ENCODE measurements around the gene EPN2.

Gene EPN2

GRCh38 chr17:19361326-19361725, 124.2 kb downstream of the EPN2 start:
- H3K27ac Mint-ChIP-seq, result no peak overlapping the region
- DNase-seq, result no peak
- H3K27me3 Mint-ChIP-seq, result peaks cover 15 to 52% of the 10 kb centered on the region in 2 donors
- H3K4me3 Mint-ChIP-seq, result peak overlapping the region; percentile 47 to 63
- ATAC-seq (replicated peaks), result no peak
- no peaks in the 10 kb centered on the region for H3K9me3 Mint-ChIP-seq
- peaks cover 2 to 15% of the 10 kb centered on the region in 2 donors for H3K4me1 Mint-ChIP-seq
- H3K36me3 Mint-ChIP-seq, result no peaks in the 10 kb centered on the region

- H3K9me3 Mint-ChIP-seq, result no peaks in the 10 kb centered on the region
- no peak overlapping the region for H3K27ac Mint-ChIP-seq
- peaks cover 15 to 48% of the 10 kb centered on the region in 2 donors for H3K27me3 Mint-ChIP-seq
- ATAC-seq (replicated peaks), result no peak
- no peak for DNase-seq
- peaks cover 2 to 15% of the 10 kb centered on the region in 2 donors for H3K4me1 Mint-ChIP-seq
- H3K36me3 Mint-ChIP-seq, result no peaks in the 10 kb centered on the region
- peak overlapping the region; percentile 87 to 88 for H3K4me3 Mint-ChIP-seq
Measured at GRCh38 chr17:19361944-19362276, 124.7 kb downstream of the EPN2 start.

GRCh38 chr17:19362277-19363113, 125.3 kb downstream of the EPN2 start, which contains the start of gene B9D1:
Gene B9D1 (minus strand): TSS chr17:19362723. CDS start chr17:19362569, 154 bp downstream.
- DNase-seq (peak; percentile 86), ATAC-seq (replicated peaks) (peak; percentile 87 to 90)
- Mint-ChIP-seq H3K4me3 (peak within 1 kb of the TSS; percentile 87 to 88), H3K27me3 (peaks cover 15 to 43% of the 10 kb centered on the region in 2 donors), H3K4me1 (peaks cover 2 to 15% of the 10 kb centered on the region in 2 donors), H3K9me3 (no peaks in the 10 kb centered on the region), H3K36me3 (no peaks in the 10 kb centered on the region), H3K27ac (peak within 1 kb of the TSS; percentile 69)

- H3K4me1 Mint-ChIP-seq, result peaks cover 2 to 15% of the 10 kb centered on the region in 2 donors
- H3K36me3 Mint-ChIP-seq, result no peaks in the 10 kb centered on the region
- H3K4me3 Mint-ChIP-seq, result peak overlapping the region; percentile 87 to 88
- peaks cover 15 to 43% of the 10 kb centered on the region in 2 donors for H3K27me3 Mint-ChIP-seq
- ATAC-seq (replicated peaks) (no peak), DNase-seq (no peak)
- H3K9me3 Mint-ChIP-seq, result no peaks in the 10 kb centered on the region
- peak overlapping the region; percentile 61 for H3K27ac Mint-ChIP-seq
Measured at GRCh38 chr17:19363114-19363438, 125.9 kb downstream of the EPN2 start.

- H3K9me3 Mint-ChIP-seq, result no peaks in the 10 kb centered on the region
- H3K4me3 Mint-ChIP-seq, result peak overlapping the region in 1 of 2 donors; percentile 8
- H3K4me1 Mint-ChIP-seq, result peaks cover 2 to 15% of the 10 kb centered on the region in 2 donors
- ATAC-seq (replicated peaks) (no peak), DNase-seq (no peak)
- no peak overlapping the region for H3K27ac Mint-ChIP-seq
- no peaks in the 10 kb centered on the region for H3K36me3 Mint-ChIP-seq
- peaks cover 10 to 42% of the 10 kb centered on the region in 2 donors for H3K27me3 Mint-ChIP-seq
Measured at GRCh38 chr17:19363460-19364035, 126.4 kb downstream of the EPN2 start.

GRCh38 chr17:19364699-19365498, 127.7 kb downstream of the EPN2 start:
- no peak for DNase-seq
- Mint-ChIP-seq H3K27me3 (peaks cover 0 to 30% of the 10 kb centered on the region in 2 donors), H3K4me3 (no peak overlapping the region), H3K4me1 (peaks cover 8 to 26% of the 10 kb centered on the region in 2 donors), H3K27ac (no peak overlapping the region), H3K36me3 (no peaks in the 10 kb centered on the region), H3K9me3 (no peaks in the 10 kb centered on the region)
- ATAC-seq (replicated peaks), result no peak

GRCh38 chr17:19365499-19365817, 128.3 kb downstream of the EPN2 start:
- no peak for ATAC-seq (replicated peaks)

GRCh38 chr17:19365833-19366636, 128.9 kb downstream of the EPN2 start:
- Mint-ChIP-seq H3K9me3 (no peaks in the 10 kb centered on the region), H3K27ac (no peak overlapping the region), H3K36me3 (no peaks in the 10 kb centered on the region), H3K4me1 (peaks cover 18 to 37% of the 10 kb centered on the region in 2 donors), H3K27me3 (peaks cover 0 to 21% of the 10 kb centered on the region in 2 donors), H3K4me3 (no peak overlapping the region)
- ATAC-seq (replicated peaks) (no peak), DNase-seq (no peak)

More at GRCh38 chr17:19365499-19365817, 128.3 kb downstream of the EPN2 start:
- no peak for DNase-seq
- peaks cover 0 to 25% of the 10 kb centered on the region in 2 donors for H3K27me3 Mint-ChIP-seq
- H3K9me3 Mint-ChIP-seq, result no peaks in the 10 kb centered on the region
- no peak overlapping the region for H3K27ac Mint-ChIP-seq
- no peaks in the 10 kb centered on the region for H3K36me3 Mint-ChIP-seq
- peaks cover 13 to 31% of the 10 kb centered on the region in 2 donors for H3K4me1 Mint-ChIP-seq
- H3K4me3 Mint-ChIP-seq, result no peak overlapping the region

- no peak overlapping the region for H3K27ac Mint-ChIP-seq
- H3K36me3 Mint-ChIP-seq, result no peaks in the 10 kb centered on the region
- no peaks in the 10 kb centered on the region for H3K9me3 Mint-ChIP-seq
- peaks cover 24 to 38% of the 10 kb centered on the region in 2 donors for H3K4me1 Mint-ChIP-seq
- peaks cover 0 to 17% of the 10 kb centered on the region in 2 donors for H3K27me3 Mint-ChIP-seq
- DNase-seq (no peak), ATAC-seq (replicated peaks) (no peak)
- H3K4me3 Mint-ChIP-seq, result no peak overlapping the region
Measured at GRCh38 chr17:19366637-19366972, 129.4 kb downstream of the EPN2 start.

GRCh38 chr17:19368229-19368628, 131.1 kb downstream of the EPN2 start:
- no peak overlapping the region for H3K27ac Mint-ChIP-seq
- DNase-seq (no peak), ATAC-seq (replicated peaks) (no peak)
- H3K9me3 Mint-ChIP-seq, result no peaks in the 10 kb centered on the region
- H3K27me3 Mint-ChIP-seq, result peaks cover 0 to 17% of the 10 kb centered on the region in 2 donors
- H3K4me1 Mint-ChIP-seq, result peaks cover 31 to 41% of the 10 kb centered on the region in 2 donors
- H3K4me3 Mint-ChIP-seq, result no peak overlapping the region
- no peaks in the 10 kb centered on the region for H3K36me3 Mint-ChIP-seq

GRCh38 chr17:19369107-19369778, 132.1 kb downstream of the EPN2 start:
- no peak overlapping the region for H3K4me3 Mint-ChIP-seq
- DNase-seq (no peak), ATAC-seq (replicated peaks) (no peak)
- H3K27ac Mint-ChIP-seq, result no peak overlapping the region
- H3K27me3 Mint-ChIP-seq, result peaks cover 0 to 12% of the 10 kb centered on the region in 2 donors
- H3K9me3 Mint-ChIP-seq, result no peaks in the 10 kb centered on the region
- peaks cover 31 to 49% of the 10 kb centered on the region in 2 donors for H3K4me1 Mint-ChIP-seq
- peaks cover 0 to 3% of the 10 kb centered on the region in 2 donors for H3K36me3 Mint-ChIP-seq

- peak overlapping the region; percentile 57 to 65 for H3K4me3 Mint-ChIP-seq
- DNase-seq, result no peak
Measured at GRCh38 chr17:19369846-19370492, 132.8 kb downstream of the EPN2 start.

GRCh38 chr17:19370493-19370960, 133.4 kb downstream of the EPN2 start:
- peaks cover 31 to 49% of the 10 kb centered on the region in 2 donors for H3K4me1 Mint-ChIP-seq
- H3K36me3 Mint-ChIP-seq, result peaks cover 0 to 3% of the 10 kb centered on the region in 2 donors
- H3K9me3 Mint-ChIP-seq, result no peaks in the 10 kb centered on the region
- peak overlapping the region; percentile 86 for H3K27ac Mint-ChIP-seq
- DNase-seq (peak; percentile 42), ATAC-seq (replicated peaks) (peak; percentile 79 to 80)
- H3K4me3 Mint-ChIP-seq, result peak overlapping the region in 1 of 2 donors; percentile 65
- H3K27me3 Mint-ChIP-seq, result peaks cover 0 to 6% of the 10 kb centered on the region in 2 donors

More at GRCh38 chr17:19369846-19370492, 132.8 kb downstream of the EPN2 start:
- Mint-ChIP-seq H3K4me1 (peaks cover 31 to 49% of the 10 kb centered on the region in 2 donors), H3K9me3 (no peaks in the 10 kb centered on the region), H3K27ac (peak overlapping the region; percentile 86), H3K27me3 (peaks cover 0 to 7% of the 10 kb centered on the region in 2 donors), H3K36me3 (peaks cover 0 to 3% of the 10 kb centered on the region in 2 donors)
- ATAC-seq (replicated peaks), result peak in 1 of 2 donors; percentile 47

All from stimulated activated naive B cell treated with anti-CD40 and anti-IgM and Interleukin-4, amounts not matched to agents 10 μg/mL and 1 μg/mL and 100 μg/mL, for 72 hours (primary cell).